ENCODE results near the gene CLEC4C. TPM values are rescaled to one million over a fixed set of nuclear protein-coding genes. Genes with fewer than 3 reads are reported as not detected.

The CLEC4C gene
- total RNA-seq, 1 donor, result not detected

GRCh38 chr12:7723926-7724325 lies 23.2 kb downstream of the CLEC4C start:
- Histone ChIP-seq H3K27me3 (ENCODE audit: insufficient read depth, low read length) (no peaks in the 10 kb centered on the region), H3K4me1 (ENCODE audit: insufficient read depth, low read length) (no peaks in the 10 kb centered on the region), H3K4me3 (ENCODE audit: insufficient read depth, low read length) (no peak overlapping the region), H4K20me1 (ENCODE audit: insufficient read depth, low read length) (no peaks in the 10 kb centered on the region), H3K27ac (ENCODE audit: low read depth, low read length) (no peak overlapping the region), H2AFZ (ENCODE audit: low read length) (no peak overlapping the region), H3K9me3 (ENCODE audit: low read depth, low read length) (no peaks in the 10 kb centered on the region), H3K4me2 (ENCODE audit: insufficient read depth, low read length) (no peak overlapping the region), H3K79me2 (ENCODE audit: insufficient read depth, low read length) (no peaks in the 10 kb centered on the region), H3K36me3 (ENCODE audit: insufficient read depth, low read length) (no peaks in the 10 kb centered on the region)
- no peak for DNase-seq (ENCODE audit: insufficient read length, low spot score, missing footprints)
- no peak for TF ChIP-seq CTCF (IDR thresholded peaks at IDR 0.05; ENCODE audit: extremely low read depth, low read depth, low read length)

DNA sequence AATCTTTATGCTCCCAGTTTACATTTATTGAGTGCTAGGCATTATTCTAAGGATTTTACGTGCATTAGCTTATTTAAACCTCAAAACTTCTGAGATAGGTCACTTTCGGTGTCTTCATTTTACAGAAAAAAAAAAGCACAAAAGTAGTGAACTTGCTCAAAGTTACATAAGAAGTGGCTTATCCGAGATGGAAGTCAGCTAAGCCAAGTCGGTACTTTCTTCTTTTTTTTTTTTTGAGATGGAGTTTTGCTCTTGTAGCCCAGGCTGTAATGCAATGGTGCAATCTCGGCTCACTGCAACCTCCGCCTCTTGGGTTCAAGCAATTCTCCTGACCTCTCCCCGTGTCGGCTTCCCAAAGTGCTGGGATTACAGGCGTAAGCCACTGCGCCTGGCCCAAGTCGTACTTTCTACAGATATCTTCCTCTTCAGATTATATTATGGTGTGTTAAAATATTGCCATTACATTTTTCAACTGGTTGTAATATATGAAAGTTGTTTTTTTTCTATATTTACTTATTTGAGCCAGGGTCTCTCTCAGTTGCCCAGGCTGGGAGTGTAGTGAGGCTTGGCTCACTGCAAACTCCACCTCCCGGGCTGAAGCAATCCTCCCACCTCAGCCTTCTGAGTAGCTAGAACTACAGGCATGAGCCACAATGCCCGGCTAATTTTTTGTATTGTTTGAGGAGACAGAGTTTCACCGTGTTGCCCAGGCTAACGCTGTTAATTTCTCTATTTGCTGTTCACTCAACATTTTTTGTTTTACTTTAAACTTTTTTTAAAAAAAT lies 27.0 kb downstream of the CLEC4C start:
- DNase-seq (ENCODE audit: insufficient read length, low spot score, missing footprints), result no peak
- Histone ChIP-seq H3K79me2 (ENCODE audit: insufficient read depth, low read length) (no peaks in the 10 kb centered on the region), H3K4me3 (ENCODE audit: insufficient read depth, low read length) (no peak overlapping the region), H3K36me3 (ENCODE audit: insufficient read depth, low read length) (no peaks in the 10 kb centered on the region), H3K27me3 (ENCODE audit: insufficient read depth, low read length) (no peaks in the 10 kb centered on the region), H3K4me2 (ENCODE audit: insufficient read depth, low read length) (no peak overlapping the region), H3K9me3 (ENCODE audit: low read depth, low read length) (no peaks in the 10 kb centered on the region), H2AFZ (ENCODE audit: low read length) (no peak overlapping the region), H3K4me1 (ENCODE audit: insufficient read depth, low read length) (no peaks in the 10 kb centered on the region), H4K20me1 (ENCODE audit: insufficient read depth, low read length) (no peaks in the 10 kb centered on the region), H3K27ac (ENCODE audit: low read depth, low read length) (no peak overlapping the region)
- no peak for TF ChIP-seq CTCF (IDR thresholded peaks at IDR 0.05; ENCODE audit: extremely low read depth, low read depth, low read length)

- TF ChIP-seq CTCF (IDR thresholded peaks at IDR 0.05; ENCODE audit: extremely low read depth, low read depth, low read length), result no peak
- Histone ChIP-seq H3K79me2 (ENCODE audit: insufficient read depth, low read length) (no peaks in the 10 kb centered on the region), H3K27me3 (ENCODE audit: insufficient read depth, low read length) (no peaks in the 10 kb centered on the region), H3K27ac (ENCODE audit: low read depth, low read length) (no peak overlapping the region), H3K36me3 (ENCODE audit: insufficient read depth, low read length) (no peaks in the 10 kb centered on the region), H3K9me3 (ENCODE audit: low read depth, low read length) (no peaks in the 10 kb centered on the region), H2AFZ (ENCODE audit: low read length) (no peak overlapping the region), H3K4me3 (ENCODE audit: insufficient read depth, low read length) (no peak overlapping the region), H3K4me2 (ENCODE audit: insufficient read depth, low read length) (no peak overlapping the region), H3K4me1 (ENCODE audit: insufficient read depth, low read length) (no peaks in the 10 kb centered on the region), H4K20me1 (ENCODE audit: insufficient read depth, low read length) (no peaks in the 10 kb centered on the region)
- DNase-seq (ENCODE audit: insufficient read length, low spot score, missing footprints), result no peak
Measured at GRCh38 chr12:7716381-7716780, 30.8 kb downstream of the CLEC4C start.

DNA sequence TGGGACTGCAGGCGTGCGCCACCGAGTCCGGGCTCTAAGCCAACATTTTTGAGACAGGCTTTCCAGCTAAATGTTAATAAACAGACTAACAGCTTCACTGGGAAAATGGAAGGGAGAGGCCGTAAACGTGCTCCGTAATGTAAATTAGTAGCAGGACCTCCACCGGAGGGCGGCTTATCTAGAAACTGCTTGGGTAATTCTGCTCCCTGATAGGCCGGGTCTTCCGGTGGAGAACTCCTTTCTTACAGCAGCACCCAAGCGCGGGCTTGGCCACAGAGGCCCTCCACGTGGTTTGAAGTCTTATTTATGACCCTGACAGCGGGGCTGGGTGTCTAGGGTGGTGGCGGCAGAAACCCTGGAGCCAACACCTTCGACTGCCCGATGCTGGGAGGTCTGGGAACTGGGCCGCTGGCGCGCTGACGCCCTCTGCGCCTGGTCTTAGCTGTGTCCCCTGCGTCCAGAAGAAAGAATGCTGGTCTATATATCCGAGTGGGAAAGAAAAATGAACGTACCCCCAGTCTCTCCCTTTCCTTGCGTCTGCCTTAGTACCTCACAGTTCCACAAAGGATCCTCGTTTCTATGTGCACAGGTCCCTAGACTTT lies 34.2 kb downstream of the CLEC4C start:
- no peaks in the 10 kb centered on the region for H4K20me1 ChIP-seq (ENCODE audit: insufficient read depth, low read length)
- no peak overlapping the region for H3K27ac ChIP-seq (ENCODE audit: low read depth, low read length)
- no peak for TF ChIP-seq CTCF (IDR thresholded peaks at IDR 0.05; ENCODE audit: extremely low read depth, low read depth, low read length)
- no peaks in the 10 kb centered on the region for H3K79me2 ChIP-seq (ENCODE audit: insufficient read depth, low read length)
- H3K9me3 ChIP-seq (ENCODE audit: low read depth, low read length), result no peaks in the 10 kb centered on the region
- no peaks in the 10 kb centered on the region for H3K4me1 ChIP-seq (ENCODE audit: insufficient read depth, low read length)
- H3K4me3 ChIP-seq (ENCODE audit: insufficient read depth, low read length), result no peak overlapping the region
- no peak overlapping the region for H3K4me2 ChIP-seq (ENCODE audit: insufficient read depth, low read length)
- DNase-seq (ENCODE audit: insufficient read length, low spot score, missing footprints), result no peak
- no peaks in the 10 kb centered on the region for H3K27me3 ChIP-seq (ENCODE audit: insufficient read depth, low read length)
- H2AFZ ChIP-seq (ENCODE audit: low read length), result no peak overlapping the region
- H3K36me3 ChIP-seq (ENCODE audit: insufficient read depth, low read length), result no peaks in the 10 kb centered on the region

All from osteoblast (primary cell).